Esophagus muscularis mucosa (tissue), 3 donors: ENCODE data around the gene RAI14.

Experiments
- POLR2AphosphoS5 ChIP-seq, 2 donors: sonication (generic); formaldehyde crosslinking; IDR thresholded peaks; one replicate each; pipeline ENCODE4 v1.6.1; 2017; ENCODE audit warnings: antibody characterized with exemption in 2 of 2
- TF ChIP-seq, protein P1 (sequence below), 3 experiments: fragments of 200-600 bp in 2 of 3; fragments of 450-650 bp in 1 of 3; sonication (generic) in 2 of 3; IDR thresholded peaks; one replicate each; pipeline ENCODE4 v1.5.1; 2017 to 2019; ENCODE audit warnings: antibody characterized with exemption in 3 of 3, mild to moderate bottlenecking in 2 of 3, moderate library complexity in 1 of 3

DNA sequence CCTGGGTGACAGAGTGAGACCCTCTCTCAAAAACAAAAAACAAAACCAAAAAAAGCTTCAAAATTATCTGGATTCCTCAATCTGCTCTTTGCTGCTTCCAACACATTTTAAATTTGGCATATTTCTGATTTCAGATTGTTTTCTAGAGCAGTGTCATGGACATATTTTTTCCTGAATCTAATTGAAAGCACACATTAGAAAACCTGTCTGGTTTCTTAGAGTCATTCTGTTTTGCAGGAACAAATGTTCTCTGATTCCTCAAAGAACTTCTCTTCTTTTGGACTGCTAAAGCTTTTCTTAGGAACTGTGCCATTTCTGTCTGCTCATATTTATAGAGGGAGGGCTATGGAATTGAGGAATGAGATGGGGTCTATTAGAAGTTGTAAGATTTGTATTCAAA is 81.6 kb downstream of the RAI14 start:
- TF ChIP-seq, protein P1, sequence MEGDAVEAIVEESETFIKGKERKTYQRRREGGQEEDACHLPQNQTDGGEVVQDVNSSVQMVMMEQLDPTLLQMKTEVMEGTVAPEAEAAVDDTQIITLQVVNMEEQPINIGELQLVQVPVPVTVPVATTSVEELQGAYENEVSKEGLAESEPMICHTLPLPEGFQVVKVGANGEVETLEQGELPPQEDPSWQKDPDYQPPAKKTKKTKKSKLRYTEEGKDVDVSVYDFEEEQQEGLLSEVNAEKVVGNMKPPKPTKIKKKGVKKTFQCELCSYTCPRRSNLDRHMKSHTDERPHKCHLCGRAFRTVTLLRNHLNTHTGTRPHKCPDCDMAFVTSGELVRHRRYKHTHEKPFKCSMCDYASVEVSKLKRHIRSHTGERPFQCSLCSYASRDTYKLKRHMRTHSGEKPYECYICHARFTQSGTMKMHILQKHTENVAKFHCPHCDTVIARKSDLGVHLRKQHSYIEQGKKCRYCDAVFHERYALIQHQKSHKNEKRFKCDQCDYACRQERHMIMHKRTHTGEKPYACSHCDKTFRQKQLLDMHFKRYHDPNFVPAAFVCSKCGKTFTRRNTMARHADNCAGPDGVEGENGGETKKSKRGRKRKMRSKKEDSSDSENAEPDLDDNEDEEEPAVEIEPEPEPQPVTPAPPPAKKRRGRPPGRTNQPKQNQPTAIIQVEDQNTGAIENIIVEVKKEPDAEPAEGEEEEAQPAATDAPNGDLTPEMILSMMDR (IDR thresholded peaks at IDR 0.05) = no peak
- TF ChIP-seq POLR2AphosphoS5 (IDR thresholded peaks at IDR 0.05) = no peak
